ENCODE results near the gene PAX1. TPM values are rescaled to one million over a fixed set of nuclear protein-coding genes. Genes with fewer than 3 reads are reported as not detected.

The PAX1 gene
- polyA plus RNA-seq, 1 of the 3 experiments (the other 2 are of a cell fraction) = not detected

- Histone ChIP-seq H3K36me3 (replicated peaks in 1 of 2; ENCODE audit: control insufficient read depth in 1 of 2, insufficient read depth in 2 of 2, low read length in 1 of 2) (no peaks in the 10 kb centered on the region), H3F3A (replicated peaks; ENCODE audit: insufficient read depth) (no peaks in the 10 kb centered on the region), H3K27ac (ENCODE audit: low read depth in 2 of 2, low read length in 1 of 2) (no peak overlapping the region), H3K4me1 (ENCODE audit: control insufficient read depth in 1 of 2, insufficient read depth in 2 of 2, low read depth in 1 of 2, low read length in 1 of 2) (no peaks in the 10 kb centered on the region; a peak in 1 of 4 replicates), H3K9me3 (no peaks in the 10 kb centered on the region), H2AFZ (ENCODE audit: low read depth) (peak overlapping the region; percentile 46; the same call in 1 of the 2 replicates), H3K9ac (no peak overlapping the region), H3K4me2 (peak overlapping the region; percentile 74), H3K79me2 (ENCODE audit: insufficient read depth) (no peaks in the 10 kb centered on the region; the same call in 1 of the 2 replicates), H3K4me3 (ENCODE audit: low read depth in 2 of 2, low read length in 1 of 2) (peak overlapping the region; percentile 21 to 54; a peak in 3 of 4 replicates), H3K27me3 (ENCODE audit: insufficient read depth) (peaks cover 78% of the 10 kb centered on the region), H3K9me2 (no peaks in the 10 kb centered on the region), H4K20me1 (ENCODE audit: insufficient read depth) (peaks cover 2% of the 10 kb centered on the region; the same call in 1 of the 2 replicates)
- ChIA-PET POLR2A (no interaction called here), CTCF (interaction anchor here (0.7 to 6.5 kb wide), 15 partner anchors 8 to 865 kb away, joined by 3 to 40 read pairs (median 5); no protein-coding TSS in a partner anchor)
- WGBS (ENCODE audit: low lambda C conversion rate) = 12% methylated on average over 42 of the region's 54 CpGs
- peak; percentile 69 for TF ChIP-seq CTCF (IDR thresholded peaks at IDR 0.05)
- peak; percentile 46 for TF ChIP-seq RAD21 (IDR thresholded peaks at IDR 0.05; ENCODE audit: low read length)
- no peak for TF ChIP-seq FOXM1 (IDR thresholded peaks at IDR 0.05; ENCODE audit: low read depth)
- TF ChIP-seq SMC3 (IDR thresholded peaks at IDR 0.05; ENCODE audit: low read depth, low read length) = peak; percentile 15; the same call in 1 of the 2 replicates
- DNase-seq = peak; percentile 80
These were observed 2.7 kb upstream of the PAX1 start for GRCh38 chr20:21702553-21703470.

- Histone ChIP-seq H3K9ac (no peak overlapping the region), H3K36me3 (replicated peaks in 1 of 2; ENCODE audit: control insufficient read depth in 1 of 2, insufficient read depth in 2 of 2, low read length in 1 of 2) (no peaks in the 10 kb centered on the region), H3K79me2 (ENCODE audit: insufficient read depth) (no peaks in the 10 kb centered on the region), H3F3A (replicated peaks; ENCODE audit: insufficient read depth) (no peaks in the 10 kb centered on the region), H2AFZ (ENCODE audit: low read depth) (no peak overlapping the region), H3K27me3 (ENCODE audit: insufficient read depth) (peaks cover 87% of the 10 kb centered on the region), H3K4me3 (ENCODE audit: low read depth in 2 of 2, low read length in 1 of 2) (no peak overlapping the region), H3K9me2 (no peaks in the 10 kb centered on the region), H3K4me2 (0 out of 2 replicates have a peak overlapping the region, but pooled peaks have one; percentile 74), H3K9me3 (no peaks in the 10 kb centered on the region), H3K4me1 (ENCODE audit: control insufficient read depth in 1 of 2, insufficient read depth in 2 of 2, low read depth in 1 of 2, low read length in 1 of 2) (no peaks in the 10 kb centered on the region; a peak in 1 of 4 replicates), H4K20me1 (ENCODE audit: insufficient read depth) (peaks cover 2% of the 10 kb centered on the region; the same call in 1 of the 2 replicates), H3K27ac (ENCODE audit: low read depth in 2 of 2, low read length in 1 of 2) (no peak overlapping the region)
- DNase-seq = no peak
- ChIA-PET CTCF (interaction anchor here (1.1 to 6.5 kb wide), 12 partner anchors 9 to 611 kb away, joined by 3 to 40 read pairs (median 6); no protein-coding TSS in a partner anchor), POLR2A (no interaction called here)
- WGBS (ENCODE audit: low lambda C conversion rate) = 18% methylated on average over 16 of the region's 22 CpGs
- no peak for TF ChIP-seq MAX (IDR thresholded peaks at IDR 0.05; ENCODE audit: low read depth)
- no peak for TF ChIP-seq GATA2 (CRISPR knock-in tag; IDR thresholded peaks at IDR 0.05)
- TF ChIP-seq, protein P1, sequence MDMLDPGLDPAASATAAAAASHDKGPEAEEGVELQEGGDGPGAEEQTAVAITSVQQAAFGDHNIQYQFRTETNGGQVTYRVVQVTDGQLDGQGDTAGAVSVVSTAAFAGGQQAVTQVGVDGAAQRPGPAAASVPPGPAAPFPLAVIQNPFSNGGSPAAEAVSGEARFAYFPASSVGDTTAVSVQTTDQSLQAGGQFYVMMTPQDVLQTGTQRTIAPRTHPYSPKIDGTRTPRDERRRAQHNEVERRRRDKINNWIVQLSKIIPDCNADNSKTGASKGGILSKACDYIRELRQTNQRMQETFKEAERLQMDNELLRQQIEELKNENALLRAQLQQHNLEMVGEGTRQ (IDR thresholded peaks at IDR 0.05; ENCODE audit: borderline replicate concordance, low read depth, low read length) = no peak
- TF ChIP-seq FOXJ3 (CRISPR knock-in tag; IDR thresholded peaks at IDR 0.05) = no peak
- TF ChIP-seq FOSL2 (IDR thresholded peaks at IDR 0.05; ENCODE audit: borderline replicate concordance, low read depth) = no peak
- TF ChIP-seq RXRA (IDR thresholded peaks at IDR 0.05; ENCODE audit: borderline replicate concordance, low read depth) = no peak
- TF ChIP-seq, protein P2, sequence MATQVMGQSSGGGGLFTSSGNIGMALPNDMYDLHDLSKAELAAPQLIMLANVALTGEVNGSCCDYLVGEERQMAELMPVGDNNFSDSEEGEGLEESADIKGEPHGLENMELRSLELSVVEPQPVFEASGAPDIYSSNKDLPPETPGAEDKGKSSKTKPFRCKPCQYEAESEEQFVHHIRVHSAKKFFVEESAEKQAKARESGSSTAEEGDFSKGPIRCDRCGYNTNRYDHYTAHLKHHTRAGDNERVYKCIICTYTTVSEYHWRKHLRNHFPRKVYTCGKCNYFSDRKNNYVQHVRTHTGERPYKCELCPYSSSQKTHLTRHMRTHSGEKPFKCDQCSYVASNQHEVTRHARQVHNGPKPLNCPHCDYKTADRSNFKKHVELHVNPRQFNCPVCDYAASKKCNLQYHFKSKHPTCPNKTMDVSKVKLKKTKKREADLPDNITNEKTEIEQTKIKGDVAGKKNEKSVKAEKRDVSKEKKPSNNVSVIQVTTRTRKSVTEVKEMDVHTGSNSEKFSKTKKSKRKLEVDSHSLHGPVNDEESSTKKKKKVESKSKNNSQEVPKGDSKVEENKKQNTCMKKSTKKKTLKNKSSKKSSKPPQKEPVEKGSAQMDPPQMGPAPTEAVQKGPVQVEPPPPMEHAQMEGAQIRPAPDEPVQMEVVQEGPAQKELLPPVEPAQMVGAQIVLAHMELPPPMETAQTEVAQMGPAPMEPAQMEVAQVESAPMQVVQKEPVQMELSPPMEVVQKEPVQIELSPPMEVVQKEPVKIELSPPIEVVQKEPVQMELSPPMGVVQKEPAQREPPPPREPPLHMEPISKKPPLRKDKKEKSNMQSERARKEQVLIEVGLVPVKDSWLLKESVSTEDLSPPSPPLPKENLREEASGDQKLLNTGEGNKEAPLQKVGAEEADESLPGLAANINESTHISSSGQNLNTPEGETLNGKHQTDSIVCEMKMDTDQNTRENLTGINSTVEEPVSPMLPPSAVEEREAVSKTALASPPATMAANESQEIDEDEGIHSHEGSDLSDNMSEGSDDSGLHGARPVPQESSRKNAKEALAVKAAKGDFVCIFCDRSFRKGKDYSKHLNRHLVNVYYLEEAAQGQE (IDR thresholded peaks at IDR 0.05; ENCODE audit: low read depth, low read length) = no peak
- no peak for TF ChIP-seq ELF1 (IDR thresholded peaks at IDR 0.05)
- TF ChIP-seq RCOR1 (IDR thresholded peaks at IDR 0.05; ENCODE audit: low read length) = no peak
- no peak for TF ChIP-seq SIN3A (IDR thresholded peaks at IDR 0.05; ENCODE audit: borderline replicate concordance, low read depth, low read length)
- TF ChIP-seq EP300 (IDR thresholded peaks at IDR 0.05; ENCODE audit: borderline replicate concordance in 1 of 2, low read depth in 1 of 2, low read length in 1 of 2) = no peak
These were observed 1.6 kb upstream of the PAX1 start for GRCh38 chr20:21703717-21704407.

Measured in SK-N-SH (cell line).